SK-N-MC (cell line): ENCODE measurements around the gene ITPKB.

Experiments
- DNase-seq: peaks from one replicate; pipeline ENCODE4 v3.0.0-alpha.2; 2011; ENCODE audit warnings: low read depth, low spot score
- H3K27ac ChIP-seq: fragments of 200-600 bp; sonication (generic); 2 replicates; pipeline ENCODE4 v1.5.1; 2016; ENCODE audit warnings: mixed run types
- H3K36me3 ChIP-seq: fragments of 200-600 bp; sonication (generic); 2 replicates; pipeline ENCODE4 v1.6.1; 2017; ENCODE audit warnings: antibody characterized with exemption, low read length, mixed read lengths; ENCODE audit not compliant: insufficient read depth
- H3K4me3 ChIP-seq: fragments of 200-600 bp; sonication (generic); 2 replicates; pipeline ENCODE4 v1.5.1; 2016
- H3K9ac ChIP-seq: fragments of 200-600 bp; sonication (generic); 2 replicates; pipeline ENCODE4 v1.8.0; 2017; ENCODE audit warnings: mixed run types, mixed read lengths; ENCODE audit not compliant: insufficient read length
- H3K9me3 ChIP-seq: fragments of 200-600 bp; sonication (generic); 2 replicates; pipeline ENCODE4 v1.6.1; 2017; ENCODE audit warnings: low read depth, mild to moderate bottlenecking, antibody characterized with exemption, low read length, moderate library complexity, mixed read lengths
- EZH2 ChIP-seq: fragments of 200-600 bp; sonication (generic); IDR thresholded peaks from one replicate; pipeline ENCODE4 v1.6.1; 2017; ENCODE audit warnings: antibody characterized with exemption
- FOXP2 ChIP-seq: optimal IDR thresholded peaks from 2 replicates; pipeline ENCODE3; 2011; ENCODE audit warnings: mild to moderate bottlenecking, moderate library complexity; ENCODE audit not compliant: insufficient read depth; ENCODE audit errors: extremely low read length, control extremely low read depth
- POLR2AphosphoS5 ChIP-seq: IDR thresholded peaks from 2 replicates; pipeline ENCODE4 v1.6.1; 2012; ENCODE audit warnings: mild to moderate bottlenecking, low read depth, low read length, borderline replicate concordance

The ITPKB gene

GRCh38 chr1:226696547-226696946 is 42.5 kb downstream of the ITPKB start:
- H3K4me3 ChIP-seq, result no peak overlapping the region
- H3K27ac ChIP-seq, result no peak overlapping the region
- H3K36me3 ChIP-seq, result no peaks in the 10 kb centered on the region
- DNase-seq, result no peak
- TF ChIP-seq FOXP2, result no peak
- no peak for TF ChIP-seq POLR2AphosphoS5
- no peak for TF ChIP-seq EZH2
- no peak overlapping the region for H3K9ac ChIP-seq
- H3K9me3 ChIP-seq, result no peaks in the 10 kb centered on the region

- Histone ChIP-seq H3K9ac (no peak overlapping the region), H3K4me3 (no peak overlapping the region), H3K36me3 (no peaks in the 10 kb centered on the region), H3K27ac (no peak overlapping the region), H3K9me3 (no peaks in the 10 kb centered on the region)
- no peak for DNase-seq
- TF ChIP-seq POLR2AphosphoS5 (no peak), EZH2 (no peak), FOXP2 (no peak)
These were observed 43.7 kb downstream of the ITPKB start for GRCh38 chr1:226695335-226695900.

- Histone ChIP-seq H3K4me3 (no peak overlapping the region), H3K36me3 (no peaks in the 10 kb centered on the region), H3K9me3 (no peaks in the 10 kb centered on the region), H3K27ac (no peak overlapping the region), H3K9ac (no peak overlapping the region)
- TF ChIP-seq POLR2AphosphoS5, result no peak
- TF ChIP-seq FOXP2, result no peak
- no peak for TF ChIP-seq EZH2
- DNase-seq, result no peak
These were observed 46.3 kb downstream of the ITPKB start for GRCh38 chr1:226692823-226693222.

GRCh38 chr1:226692051-226692792 is 46.9 kb downstream of the ITPKB start:
- TF ChIP-seq FOXP2 (no peak), EZH2 (no peak)
- H3K36me3 ChIP-seq, result no peaks in the 10 kb centered on the region
- no peak overlapping the region for H3K27ac ChIP-seq
- H3K9me3 ChIP-seq, result no peaks in the 10 kb centered on the region
- no peak for DNase-seq
- no peak overlapping the region for H3K4me3 ChIP-seq
- no peak overlapping the region for H3K9ac ChIP-seq

GRCh38 chr1:226691247-226691646 is 47.8 kb downstream of the ITPKB start:
- no peak overlapping the region for H3K4me3 ChIP-seq
- no peaks in the 10 kb centered on the region for H3K9me3 ChIP-seq
- H3K27ac ChIP-seq, result no peak overlapping the region
- TF ChIP-seq FOXP2, result no peak
- TF ChIP-seq POLR2AphosphoS5, result no peak
- no peak for TF ChIP-seq EZH2
- no peak for DNase-seq
- H3K9ac ChIP-seq, result no peak overlapping the region
- H3K36me3 ChIP-seq, result no peaks in the 10 kb centered on the region

- Histone ChIP-seq H3K36me3 (no peaks in the 10 kb centered on the region), H3K9me3 (no peaks in the 10 kb centered on the region), H3K27ac (no peak overlapping the region), H3K9ac (no peak overlapping the region), H3K4me3 (no peak overlapping the region)
- TF ChIP-seq EZH2, result no peak
- TF ChIP-seq POLR2AphosphoS5, result no peak
- TF ChIP-seq FOXP2, result no peak
- no peak for DNase-seq
These were observed 48.6 kb downstream of the ITPKB start for GRCh38 chr1:226690460-226690982.

- Histone ChIP-seq H3K27ac (no peak overlapping the region), H3K4me3 (no peak overlapping the region), H3K36me3 (no peaks in the 10 kb centered on the region), H3K9me3 (no peaks in the 10 kb centered on the region), H3K9ac (no peak overlapping the region)
- TF ChIP-seq EZH2 (no peak), FOXP2 (no peak), POLR2AphosphoS5 (no peak)
- DNase-seq, result no peak
These were observed 50.3 kb downstream of the ITPKB start for GRCh38 chr1:226688808-226689207.

- no peak overlapping the region for H3K27ac ChIP-seq
- H3K9me3 ChIP-seq, result no peaks in the 10 kb centered on the region
- DNase-seq, result no peak
- no peaks in the 10 kb centered on the region for H3K36me3 ChIP-seq
- no peak overlapping the region for H3K9ac ChIP-seq
- H3K4me3 ChIP-seq, result no peak overlapping the region
- TF ChIP-seq POLR2AphosphoS5 (no peak), FOXP2 (no peak), EZH2 (no peak)
These were observed 50.9 kb downstream of the ITPKB start for GRCh38 chr1:226688056-226688748.

GRCh38 chr1:226687426-226687825 is 51.7 kb downstream of the ITPKB start:
- Histone ChIP-seq H3K36me3 (no peaks in the 10 kb centered on the region), H3K27ac (no peak overlapping the region), H3K4me3 (no peak overlapping the region), H3K9ac (no peak overlapping the region), H3K9me3 (no peaks in the 10 kb centered on the region)
- no peak for DNase-seq
- TF ChIP-seq EZH2 (no peak), POLR2AphosphoS5 (no peak), FOXP2 (no peak)
